Measurements from ENCODE around the gene EEA1. TPM values are rescaled to one million over a fixed set of nuclear protein-coding genes. Genes with fewer than 3 reads are reported as not detected.

EEA1 gene
- total RNA-seq, 1 donor from 2014 or later: 11.6 TPM

- TF ChIP-seq EZH2 (IDR thresholded peaks at IDR 0.05) (no peak), EZH2phosphoT487 (IDR thresholded peaks at IDR 0.05) (no peak), CTCF (IDR thresholded peaks at IDR 0.05) (no peak)
- no peak overlapping the region for H3K27ac Mint-ChIP-seq
- H3K9me3 Mint-ChIP-seq: no peaks in the 10 kb centered on the region
- H4K20me1 ChIP-seq (ENCODE audit: low read depth): no peaks in the 10 kb centered on the region
- H3K4me1 ChIP-seq: no peaks in the 10 kb centered on the region
- H3K36me3 ChIP-seq: no peaks in the 10 kb centered on the region
- H3K36me3 Mint-ChIP-seq: no peaks in the 10 kb centered on the region
- peaks cover 2% of the 10 kb centered on the region for H3K27me3 Mint-ChIP-seq (ENCODE audit: insufficient read depth, low read depth)
- no peaks in the 10 kb centered on the region for H3F3A ChIP-seq (ENCODE audit: low read depth)
- no peaks in the 10 kb centered on the region for H3K79me2 ChIP-seq (ENCODE audit: low read depth)
- H2AFZ ChIP-seq (replicated peaks): no peak overlapping the region
- no peaks in the 10 kb centered on the region for H3K4me1 Mint-ChIP-seq
- no peaks in the 10 kb centered on the region for H3K9me3 ChIP-seq (ENCODE audit: low read depth)
- H3K4me3 Mint-ChIP-seq: no peak overlapping the region
- H3K27me3 ChIP-seq: no peaks in the 10 kb centered on the region
- peak; percentile 12 for DNase-seq (ENCODE audit: low spot score)
- H3K4me3 ChIP-seq: no peak overlapping the region
- no peak overlapping the region for H3K9ac ChIP-seq
- no peak overlapping the region for H3K4me2 ChIP-seq
- H3K27ac ChIP-seq: no peak overlapping the region
These were observed 14.6 kb upstream of the EEA1 start for GRCh38 chr12:92943482-92944250.

- no peaks in the 10 kb centered on the region for H3K9me3 Mint-ChIP-seq
- Histone ChIP-seq H2AFZ (replicated peaks) (peak overlapping the region; percentile 61), H3F3A (ENCODE audit: low read depth) (no peaks in the 10 kb centered on the region), H3K9ac (no peak overlapping the region), H4K20me1 (ENCODE audit: low read depth) (no peaks in the 10 kb centered on the region), H3K36me3 (no peaks in the 10 kb centered on the region), H3K4me2 (no peak overlapping the region), H3K9me3 (ENCODE audit: low read depth) (no peaks in the 10 kb centered on the region), H3K27me3 (no peaks in the 10 kb centered on the region), H3K27ac (no peak overlapping the region), H3K4me1 (no peaks in the 10 kb centered on the region), H3K79me2 (ENCODE audit: low read depth) (no peaks in the 10 kb centered on the region), H3K4me3 (no peak overlapping the region)
- H3K27ac Mint-ChIP-seq: no peak overlapping the region
- H3K27me3 Mint-ChIP-seq (ENCODE audit: insufficient read depth, low read depth): peaks cover 2% of the 10 kb centered on the region
- no peak for TF ChIP-seq EZH2phosphoT487 (IDR thresholded peaks at IDR 0.05)
- TF ChIP-seq CTCF (IDR thresholded peaks at IDR 0.05): no peak
- no peak for TF ChIP-seq EZH2 (IDR thresholded peaks at IDR 0.05)
- no peak overlapping the region for H3K4me3 Mint-ChIP-seq
- no peaks in the 10 kb centered on the region for H3K4me1 Mint-ChIP-seq
- no peak for DNase-seq (ENCODE audit: low spot score)
- H3K36me3 Mint-ChIP-seq: no peaks in the 10 kb centered on the region
These were observed 13.8 kb upstream of the EEA1 start for GRCh38 chr12:92942905-92943304.

- Mint-ChIP-seq H3K9me3 (no peaks in the 10 kb centered on the region), H3K4me3 (no peak overlapping the region), H3K27ac (no peak overlapping the region), H3K27me3 (ENCODE audit: insufficient read depth, low read depth) (peaks cover 2% of the 10 kb centered on the region), H3K4me1 (no peaks in the 10 kb centered on the region), H3K36me3 (no peaks in the 10 kb centered on the region)
- Histone ChIP-seq H3K4me2 (no peak overlapping the region), H3F3A (ENCODE audit: low read depth) (no peaks in the 10 kb centered on the region), H3K4me1 (no peaks in the 10 kb centered on the region), H3K4me3 (no peak overlapping the region), H3K9ac (no peak overlapping the region), H3K36me3 (no peaks in the 10 kb centered on the region), H3K27me3 (no peaks in the 10 kb centered on the region), H3K27ac (no peak overlapping the region), H2AFZ (replicated peaks) (no peak overlapping the region), H4K20me1 (ENCODE audit: low read depth) (no peaks in the 10 kb centered on the region), H3K79me2 (ENCODE audit: low read depth) (no peaks in the 10 kb centered on the region), H3K9me3 (ENCODE audit: low read depth) (no peaks in the 10 kb centered on the region)
- no peak for TF ChIP-seq EZH2 (IDR thresholded peaks at IDR 0.05)
- no peak for TF ChIP-seq EZH2phosphoT487 (IDR thresholded peaks at IDR 0.05)
- no peak for TF ChIP-seq CTCF (IDR thresholded peaks at IDR 0.05)
- DNase-seq (ENCODE audit: low spot score): no peak
These were observed 10.0 kb upstream of the EEA1 start for GRCh38 chr12:92939116-92939515.

Data from neural progenitor cell (in vitro differentiated cells).